DMS53 (cell line): ENCODE measurements around the gene RFX2.
"Not testable (repeated sequence)": the region's sequence is repeated elsewhere in the genome, so short reads cannot be mapped to it uniquely, and the experiment has no call there.

Source experiments
- DNase-seq: peaks from one replicate; lab custom pipeline; 2025; lab: John Stamatoyannopoulos, UW

Gene RFX2

GRCh38 chr19:5971714-5972354 lies 138.5 kb downstream of the RFX2 start:
- DNase-seq: no peak

GRCh38 chr19:5969476-5969875 lies 140.8 kb downstream of the RFX2 start:
- peak; percentile 20 for DNase-seq

- DNase-seq: peak; percentile 85
Observed at GRCh38 chr19:5968431-5969373, 141.6 kb downstream of the RFX2 start.

- peak; percentile 87 for DNase-seq
Observed at GRCh38 chr19:5967994-5968430, 142.3 kb downstream of the RFX2 start.

- DNase-seq: no peak
Observed at GRCh38 chr19:5967571-5967970, 142.7 kb downstream of the RFX2 start.

GRCh38 chr19:5966941-5967340 lies 143.4 kb downstream of the RFX2 start:
- DNase-seq: no peak

GRCh38 chr19:5966215-5966614 lies 144.1 kb downstream of the RFX2 start:
- no peak for DNase-seq

- DNase-seq: peak; percentile 23
Observed at GRCh38 chr19:5964816-5965565, 145.3 kb downstream of the RFX2 start.

GRCh38 chr19:5963855-5964254 lies 146.4 kb downstream of the RFX2 start:
- no peak for DNase-seq

- DNase-seq: not testable (repeated sequence)
Observed at GRCh38 chr19:5963259-5963658, 147.0 kb downstream of the RFX2 start.

GRCh38 chr19:5961969-5962945 lies 148.0 kb downstream of the RFX2 start:
- peak; percentile 98 for DNase-seq

- DNase-seq: not testable (repeated sequence)
Observed at GRCh38 chr19:5961641-5961968, 148.7 kb downstream of the RFX2 start.

GRCh38 chr19:5960005-5961001 lies 150.0 kb downstream of the RFX2 start:
- peak; percentile 43 for DNase-seq

- no peak for DNase-seq
Observed at GRCh38 chr19:5959260-5960004, 150.9 kb downstream of the RFX2 start.

- DNase-seq: no peak
Observed at GRCh38 chr19:5958851-5959122, 151.5 kb downstream of the RFX2 start.

GRCh38 chr19:5958074-5958850 lies 152.0 kb downstream of the RFX2 start:
- DNase-seq: no peak

- DNase-seq: peak; percentile 32
Observed at GRCh38 chr19:5957170-5957569, 153.1 kb downstream of the RFX2 start.

- no peak for DNase-seq
Observed at GRCh38 chr19:5956728-5957127, 153.6 kb downstream of the RFX2 start.

GRCh38 chr19:5956323-5956722 lies 154.0 kb downstream of the RFX2 start:
- DNase-seq: no peak
